CD14-positive monocyte (primary cell): Measurements from ENCODE around the gene TGM1. TPM values are rescaled to one million over a fixed set of nuclear protein-coding genes. Genes with fewer than 3 reads are reported as not detected.
A peak's percentile ranks its signal among the peaks of the same experiment; 100 is the strongest.

Experiments
- DNase-seq, 3 donors: peaks; one replicate each; pipeline ENCODE4 v3.0.0-alpha.2; 2011 to 2022
- H2AFZ ChIP-seq: 2 replicates; pipeline ENCODE4 v1.6.0; 2012; ENCODE audit warnings: mild to moderate bottlenecking, low read depth, low read length, inconsistent platforms; ENCODE audit not compliant: insufficient read depth, poor library complexity, severe bottlenecking
- H3K27ac ChIP-seq, 2 donors: 1 replicate in 1 of 2; 2 replicates in 1 of 2; pipeline ENCODE4 v1.5.1; 2012 to 2013; ENCODE audit warnings: low read length in 2 of 2, control low read depth in 1 of 2, inconsistent platforms in 1 of 2, low read depth in 1 of 2, mild to moderate bottlenecking in 1 of 2
- H3K27me3 ChIP-seq, 2 donors: one replicate each; pipeline versions ENCODE4 v1.6.0 to v1.6.1; 2011 to 2013; ENCODE audit warnings: low read length in 2 of 2; ENCODE audit not compliant: control insufficient read depth in 2 of 2, insufficient read depth in 2 of 2
- H3K36me3 ChIP-seq, 2 donors: replicated peaks in 1 of 2; 1 replicate in 1 of 2; 2 replicates in 1 of 2; pipeline versions ENCODE4 v1.5.1 to v1.6.1; 2012 to 2013; ENCODE audit warnings: low read length in 2 of 2, control low read depth in 1 of 2, inconsistent platforms in 1 of 2, mild to moderate bottlenecking in 1 of 2; ENCODE audit not compliant: insufficient read depth in 2 of 2, control insufficient read depth in 1 of 2
- H3K4me1 ChIP-seq, 2 donors: 1 replicate in 1 of 2; 2 replicates in 1 of 2; pipeline versions ENCODE4 v1.5.1 to v1.6.1; 2012 to 2013; ENCODE audit warnings: low read length in 2 of 2, control low read depth in 1 of 2, inconsistent platforms in 1 of 2, mild to moderate bottlenecking in 1 of 2, moderate library complexity in 1 of 2; ENCODE audit not compliant: insufficient read depth in 2 of 2, control insufficient read depth in 1 of 2
- H3K4me2 ChIP-seq: replicated peaks from 2 replicates; pipeline ENCODE3; 2012; ENCODE audit warnings: low read length, moderate library complexity, mild to moderate bottlenecking; ENCODE audit not compliant: poor library complexity, severe bottlenecking; ENCODE audit errors: extremely low read depth
- H3K4me3 ChIP-seq, 3 experiments: fragments of 200-600 bp in 1 of 3; sonication (generic) in 1 of 3; replicated peaks in 1 of 3; 1 replicate in 2 of 3; 2 replicates in 1 of 3; pipeline ENCODE4 v1.5.1; 2011 to 2013; ENCODE audit warnings: low read length in 3 of 3, mild to moderate bottlenecking in 3 of 3, control low read depth in 2 of 3, low read depth in 2 of 3, inconsistent platforms in 1 of 3, moderate library complexity in 1 of 3
- H3K79me2 ChIP-seq: 2 replicates; pipeline ENCODE4 v1.6.0; 2012; ENCODE audit warnings: mild to moderate bottlenecking, control low read depth, inconsistent platforms, low read length, moderate library complexity; ENCODE audit not compliant: insufficient read depth
- H3K9ac ChIP-seq: 2 replicates; pipeline ENCODE4 v1.6.0; 2017; ENCODE audit warnings: low read length, mild to moderate bottlenecking; ENCODE audit not compliant: insufficient read depth, poor library complexity, severe bottlenecking
- H3K9me3 ChIP-seq, 2 donors: replicated peaks in 1 of 2; 1 replicate in 1 of 2; 2 replicates in 1 of 2; pipeline versions ENCODE4 v1.5.1 to v1.6.1; 2012 to 2013; ENCODE audit warnings: low read length in 2 of 2, control low read depth in 1 of 2; ENCODE audit not compliant: control insufficient read depth in 1 of 2, insufficient read depth in 1 of 2
- H4K20me1 ChIP-seq: 2 replicates; pipeline ENCODE4 v1.6.0; 2012; ENCODE audit warnings: mild to moderate bottlenecking, low read length, control low read depth, moderate library complexity; ENCODE audit not compliant: insufficient read depth
- H3K27ac Mint-ChIP-seq, 7 donors: one replicate each; pipeline ENCODE4 v1.8.0; 2020; ENCODE audit warnings: mild to moderate bottlenecking in 7 of 7, mixed read lengths in 7 of 7, moderate library complexity in 6 of 7, inconsistent platforms in 2 of 7
- H3K27me3 Mint-ChIP-seq, 3 donors: one replicate each; pipeline ENCODE4 v1.8.0; 2021 to 2022; ENCODE audit warnings: low read depth in 3 of 3, mild to moderate bottlenecking in 3 of 3, mixed read lengths in 3 of 3, moderate library complexity in 3 of 3, inconsistent platforms in 1 of 3
- H3K36me3 Mint-ChIP-seq, 2 donors: one replicate each; pipeline ENCODE4 v1.8.0; 2020; ENCODE audit warnings: mixed read lengths in 2 of 2, inconsistent platforms in 1 of 2, mild to moderate bottlenecking in 1 of 2
- H3K4me1 Mint-ChIP-seq: one replicate; pipeline ENCODE4 v1.8.0; 2020; ENCODE audit warnings: mild to moderate bottlenecking, mixed read lengths
- H3K4me3 Mint-ChIP-seq, 2 donors: one replicate each; pipeline ENCODE4 v1.8.0; 2020; ENCODE audit warnings: mild to moderate bottlenecking in 2 of 2, mixed read lengths in 2 of 2, moderate library complexity in 1 of 2
- H3K9me3 Mint-ChIP-seq, 7 donors: one replicate each; pipeline ENCODE4 v1.8.0; 2020 to 2022; ENCODE audit warnings: mixed read lengths in 7 of 7, mild to moderate bottlenecking in 6 of 7, moderate library complexity in 6 of 7, inconsistent platforms in 2 of 7
- CTCF ChIP-seq: fragments of 200-600 bp; IDR thresholded peaks from one replicate; pipeline ENCODE4 v1.8.0; 2022; ENCODE audit warnings: antibody characterized with exemption, mild to moderate bottlenecking
- WGBS: methylation state at CpG from one replicate; pipeline ENCODE4 v1.1.5; 2013; ENCODE audit warnings: missing lambda C conversion rate; ENCODE audit not compliant: insufficient coverage; 5-methylcytosine and 5-hydroxymethylcytosine counted together
- intact Hi-C, 2 donors: fragments of 100-400 bp; cut with micrococcal nuclease; formaldehyde crosslinking; loops; one replicate each; pipeline versions ENCODE4 v1.15.0 to v1.15.1; 2023
- polyA plus RNA-seq, 3 donors: library from polyadenylated mRNA; depleted of rRNA in 1 of 3; unstranded in 2 of 3; stranded (reverse) in 1 of 3; fragments of 300-500 nt in 2 of 3; fragments of >200 nt in 1 of 3; fragmentation: Illumina TruSeq in 2 of 3; gene quantifications; 1 replicate in 2 of 3; 2 replicates in 1 of 3; pipeline ENCODE4 v1.2.3, GENCODE V29; 2012 to 2021

Gene TGM1
- polyA plus RNA-seq, 3 donors, result 7.8 TPM; not detected in 2

- Histone ChIP-seq H3K27me3 (no peaks in the 10 kb centered on the region), H2AFZ (no peak overlapping the region), H3K9ac (no peak overlapping the region), H3K4me1 (peaks cover 45 to 68% of the 10 kb centered on the region in 2 donors), H3K9me3 (no peaks in the 10 kb centered on the region), H4K20me1 (peaks cover 68% of the 10 kb centered on the region), H3K4me2 (peak overlapping the region; percentile 80), H3K36me3 (peaks cover 56 to 61% of the 10 kb centered on the region in 2 donors), H3K27ac (peak overlapping the region in 1 of 2 donors; percentile 45), H3K4me3 (peak overlapping the region in 1 of 3 experiments; percentile 2), H3K79me2 (peaks cover 55% of the 10 kb centered on the region)
- no peak for DNase-seq
- Mint-ChIP-seq H3K9me3 (peaks cover 0 to 2% (median 0%) of the 10 kb centered on the region in 7 donors), H3K36me3 (peaks cover 56 to 59% of the 10 kb centered on the region in 2 donors), H3K4me3 (no peak overlapping the region), H3K4me1 (peaks cover 66% of the 10 kb centered on the region), H3K27me3 (no peaks in the 10 kb centered on the region), H3K27ac (peak overlapping the region in 5 of 7 donors; percentile 19 to 88 (median 79))
- no peak for TF ChIP-seq CTCF
- WGBS, result 100% methylated on average over 5 of the region's 9 CpGs
- intact Hi-C loops, result loop anchor here in 1 of 2 donors (5.0 to 10.0 kb wide), 2 partner anchors 57 to 194 kb away; partner anchors contain the start of genes DHRS1 and NOP9
Measured at GRCh38 chr14:24240110-24240918, 22.7 kb downstream of the TGM1 start.

GRCh38 chr14:24238527-24239037 is 24.4 kb downstream of the TGM1 start:
- Histone ChIP-seq H4K20me1 (peaks cover 77% of the 10 kb centered on the region), H3K9ac (no peak overlapping the region), H3K79me2 (peaks cover 72% of the 10 kb centered on the region), H3K27me3 (no peaks in the 10 kb centered on the region), H3K9me3 (no peaks in the 10 kb centered on the region), H3K36me3 (peaks cover 56 to 75% of the 10 kb centered on the region in 2 donors), H3K27ac (peak overlapping the region in 1 of 2 donors; percentile 45), H2AFZ (no peak overlapping the region), H3K4me3 (no peak overlapping the region), H3K4me2 (no peak overlapping the region), H3K4me1 (peaks cover 47 to 62% of the 10 kb centered on the region in 2 donors)
- Mint-ChIP-seq H3K4me1 (peaks cover 69% of the 10 kb centered on the region), H3K9me3 (no peaks in the 10 kb centered on the region), H3K27me3 (no peaks in the 10 kb centered on the region), H3K27ac (peak overlapping the region in 4 of 7 donors; percentile 67 to 80 (median 71)), H3K4me3 (no peak overlapping the region), H3K36me3 (peaks cover 66 to 69% of the 10 kb centered on the region in 2 donors)
- no peak for TF ChIP-seq CTCF
- DNase-seq, result no peak
- WGBS, result 89% methylated on average over 5 of the region's 5 CpGs
- intact Hi-C loops, result loop anchor here in 1 of 2 donors (10.0 kb wide), 1 partner anchor 104 kb away; the partner anchor contains the start of genes FITM1 and PSME1
